SK-N-SH (cell line): ENCODE measurements around the gene EXOC2. TPM values are rescaled to one million over a fixed set of nuclear protein-coding genes. Genes with fewer than 3 reads are reported as not detected.

ENCODE experiments used
- CTCF ChIA-PET: fragments of 300-600, 350-600 bp; formaldehyde crosslinking; extraction: SDS; loops from one replicate; lab custom pipeline; 2021; lab: Yijun Ruan, JAX
- POLR2A ChIA-PET: fragments of 350-600 bp; sonication (Branson Sonifier 250); formaldehyde crosslinking; extraction: SDS; loops from one replicate; lab custom pipeline; 2020; ENCODE audit warnings: antibody characterized with exemption, inconsistent platforms; lab: Yijun Ruan, JAX
- DNase-seq: peaks from one replicate; pipeline ENCODE4 v3.0.0; 2012
- H2AFZ ChIP-seq: fragments of 200-600 bp; sonication (generic); 2 replicates; pipeline ENCODE4 v1.8.1; 2016; ENCODE audit warnings: antibody characterized with exemption, mild to moderate bottlenecking, low read depth
- H3F3A ChIP-seq: fragments of 200-600 bp; sonication (generic); replicated peaks from 2 replicates; pipeline ENCODE3; 2016; ENCODE audit warnings: antibody characterized with exemption, mild to moderate bottlenecking; ENCODE audit not compliant: insufficient read depth
- H3K27ac ChIP-seq, 2 experiments: fragments of 200-500 bp in 1 of 2; fragments of 200-600 bp in 1 of 2; sonication (Bioruptor generic) in 1 of 2; sonication (generic), shearing (Covaris generic) in 1 of 2; 2 replicates each; pipeline versions ENCODE4 v1.5.1 to v1.6.1; 2014 to 2016; ENCODE audit warnings: low read depth in 2 of 2, inconsistent platforms in 1 of 2, low read length in 1 of 2, mild to moderate bottlenecking in 1 of 2, mixed read lengths in 1 of 2
- H3K27me3 ChIP-seq: fragments of 200-600 bp; sonication (generic), shearing (Covaris generic); 2 replicates; pipeline ENCODE4 v1.6.1; 2016; ENCODE audit warnings: mixed run types; ENCODE audit not compliant: insufficient read depth
- H3K36me3 ChIP-seq, 2 experiments: fragments of 200-500 bp in 1 of 2; fragments of 200-600 bp in 1 of 2; sonication (Bioruptor generic) in 1 of 2; sonication (generic) in 1 of 2; replicated peaks in 1 of 2; 2 replicates each; pipeline versions ENCODE3 to v1.5.1; 2014 to 2016; ENCODE audit warnings: low read length in 1 of 2, mild to moderate bottlenecking in 1 of 2; ENCODE audit not compliant: insufficient read depth in 2 of 2, control insufficient read depth in 1 of 2
- H3K4me1 ChIP-seq, 2 experiments: fragments of 200-500 bp in 1 of 2; fragments of 200-600 bp in 1 of 2; sonication (Bioruptor generic) in 1 of 2; sonication (generic), shearing (Covaris generic) in 1 of 2; 2 replicates each; pipeline versions ENCODE4 v1.5.1 to v1.6.1; 2014 to 2016; ENCODE audit warnings: low read depth in 1 of 2, low read length in 1 of 2, mixed run types in 1 of 2; ENCODE audit not compliant: insufficient read depth in 2 of 2, control insufficient read depth in 1 of 2
- H3K4me2 ChIP-seq: fragments of 200-600 bp; sonication (generic), shearing (Covaris generic); 2 replicates; pipeline ENCODE4 v1.6.1; 2017; ENCODE audit warnings: mixed run types
- H3K4me3 ChIP-seq, 2 experiments: fragments of 200-500 bp in 1 of 2; fragments of 200-600 bp in 1 of 2; sonication (Bioruptor generic) in 1 of 2; sonication (generic), shearing (Covaris generic) in 1 of 2; 2 replicates each; pipeline versions ENCODE4 v1.5.1 to v1.8.1; 2014 to 2016; ENCODE audit warnings: low read depth in 2 of 2, inconsistent platforms in 1 of 2, low read length in 1 of 2, mild to moderate bottlenecking in 1 of 2, mixed read lengths in 1 of 2, moderate library complexity in 1 of 2
- H3K79me2 ChIP-seq: fragments of 200-600 bp; sonication (generic); 2 replicates; pipeline ENCODE4 v1.8.1; 2017; ENCODE audit warnings: mild to moderate bottlenecking; ENCODE audit not compliant: insufficient read depth
- H3K9ac ChIP-seq: fragments of 200-600 bp; sonication (generic); 2 replicates; pipeline ENCODE4 v1.6.1; 2017; ENCODE audit warnings: mixed run types
- H3K9me2 ChIP-seq: fragments of 200-600 bp; sonication (generic); 2 replicates; pipeline ENCODE4 v1.6.1; 2017; ENCODE audit warnings: mixed run types
- H3K9me3 ChIP-seq: fragments of 200-600 bp; sonication (generic); 2 replicates; pipeline ENCODE4 v1.6.1; 2017; ENCODE audit warnings: mixed run types, mild to moderate bottlenecking, moderate library complexity
- H4K20me1 ChIP-seq: fragments of 200-600 bp; sonication (generic); 2 replicates; pipeline ENCODE4 v1.6.1; 2017; ENCODE audit warnings: mild to moderate bottlenecking, mixed run types; ENCODE audit not compliant: insufficient read depth
- CHD2 ChIP-seq: fragments of 150-350 bp; IDR thresholded peaks from 2 replicates; pipeline ENCODE4 v1.6.1; 2018; ENCODE audit warnings: low read length; ENCODE audit not compliant: partially characterized antibody
- ELF1 ChIP-seq: IDR thresholded peaks from 2 replicates; pipeline ENCODE4 v1.4.0; 2012
- FOXJ3 ChIP-seq: sonication (generic); formaldehyde crosslinking; IDR thresholded peaks from 2 replicates; pipeline ENCODE4 v1.5.1; 2020; ENCODE audit warnings: mild to moderate bottlenecking, missing genetic modification reagents
- FOXM1 ChIP-seq: IDR thresholded peaks from 2 replicates; pipeline ENCODE4 v1.4.0; 2012; ENCODE audit warnings: low read depth, mild to moderate bottlenecking
- MEF2A ChIP-seq: IDR thresholded peaks from 2 replicates; pipeline ENCODE4 v1.4.0; 2012; ENCODE audit warnings: low read depth, borderline replicate concordance
- MXI1 ChIP-seq: IDR thresholded peaks from 2 replicates; pipeline ENCODE4 v1.6.1; 2012; ENCODE audit warnings: mild to moderate bottlenecking, low read depth, low read length, improper control_type of control experiment
- NFIC ChIP-seq: IDR thresholded peaks from 2 replicates; pipeline ENCODE4 v1.4.0; 2012; ENCODE audit warnings: borderline replicate concordance
- NRF1 ChIP-seq: IDR thresholded peaks from 2 replicates; pipeline ENCODE4 v1.6.1; 2012; ENCODE audit warnings: low read depth, mild to moderate bottlenecking, low read length
- POLR2AphosphoS5 ChIP-seq: IDR thresholded peaks from 2 replicates; pipeline ENCODE4 v1.6.1; 2012; ENCODE audit warnings: low read depth, low read length
- SIN3A ChIP-seq: IDR thresholded peaks from 2 replicates; pipeline ENCODE4 v1.6.1; 2012; ENCODE audit warnings: low read depth, mild to moderate bottlenecking, low read length, moderate library complexity, borderline replicate concordance
- TAF1 ChIP-seq: IDR thresholded peaks from 2 replicates; pipeline ENCODE4 v1.6.1; 2012; ENCODE audit warnings: low read depth, mild to moderate bottlenecking, low read length, moderate library complexity, borderline replicate concordance
- WGBS: methylation state at CpG from one replicate; pipeline ENCODE4 v1.1.6; 2017; ENCODE audit warnings: low lambda C conversion rate; 5-methylcytosine and 5-hydroxymethylcytosine counted together
- polyA plus RNA-seq, 3 experiments: library from polyadenylated mRNA; depleted of rRNA; stranded (reverse); fragments of >200 nt; gene quantifications; 2 replicates each; pipeline ENCODE4 v1.2.3, GENCODE V29; 2012
- TF ChIP-seq, protein P1 (sequence below): fragments of 150-350 bp; IDR thresholded peaks from 2 replicates; pipeline ENCODE4 v1.6.1; 2017; ENCODE audit warnings: antibody characterized with exemption, low read length, low read depth, borderline replicate concordance
- TF ChIP-seq, protein P2 (sequence below): IDR thresholded peaks from 2 replicates; pipeline ENCODE4; 2012

Gene EXOC2
- polyA plus RNA-seq, 1 of the 3 experiments (the other 2 are of a cell fraction) = 10.6 TPM

DNA sequence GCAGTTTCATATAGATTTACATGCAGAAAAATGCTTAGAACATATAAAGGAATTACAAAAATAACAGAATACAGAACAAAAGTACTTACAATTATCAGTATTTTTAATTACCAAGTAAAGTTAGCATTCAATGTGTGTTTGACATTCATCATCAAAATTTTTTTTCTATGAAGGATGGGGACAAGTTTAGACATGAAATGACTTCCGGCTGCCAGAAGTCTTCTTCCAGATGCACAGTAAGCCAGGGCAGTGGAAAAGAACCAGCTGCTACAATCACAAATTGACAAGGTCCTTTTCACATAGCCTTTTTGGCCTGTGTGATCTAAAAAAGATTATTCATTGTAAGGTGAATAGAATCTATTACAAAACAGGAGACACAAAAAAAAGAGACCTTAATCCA lies 109.8 kb downstream of the EXOC2 start:
- 68% methylated on average over 1 of the region's 1 CpG for WGBS
- Histone ChIP-seq H3K9ac (no peak overlapping the region), H4K20me1 (no peaks in the 10 kb centered on the region), H3K27ac (peak overlapping the region in 1 of 2 experiments; percentile 28; a peak in 1 of 4 replicates), H3K4me2 (no peak overlapping the region), H3K79me2 (no peaks in the 10 kb centered on the region), H3K4me3 (no peak overlapping the region), H3K9me3 (no peaks in the 10 kb centered on the region), H3F3A (no peaks in the 10 kb centered on the region), H2AFZ (no peak overlapping the region), H3K36me3 (peaks cover 0 to 4% of the 10 kb centered on the region in 2 experiments), H3K9me2 (no peaks in the 10 kb centered on the region), H3K27me3 (no peaks in the 10 kb centered on the region), H3K4me1 (peaks cover 0 to 3% of the 10 kb centered on the region in 2 experiments; a peak in 2 of 4 replicates)
- TF ChIP-seq SIN3A (no peak), FOXM1 (no peak), ELF1 (no peak), TAF1 (no peak), POLR2AphosphoS5 (no peak), NRF1 (no peak), MXI1 (no peak)
- TF ChIP-seq, protein P1, sequence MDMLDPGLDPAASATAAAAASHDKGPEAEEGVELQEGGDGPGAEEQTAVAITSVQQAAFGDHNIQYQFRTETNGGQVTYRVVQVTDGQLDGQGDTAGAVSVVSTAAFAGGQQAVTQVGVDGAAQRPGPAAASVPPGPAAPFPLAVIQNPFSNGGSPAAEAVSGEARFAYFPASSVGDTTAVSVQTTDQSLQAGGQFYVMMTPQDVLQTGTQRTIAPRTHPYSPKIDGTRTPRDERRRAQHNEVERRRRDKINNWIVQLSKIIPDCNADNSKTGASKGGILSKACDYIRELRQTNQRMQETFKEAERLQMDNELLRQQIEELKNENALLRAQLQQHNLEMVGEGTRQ = no peak
- DNase-seq = no peak
- ChIA-PET CTCF (interaction anchor here (0.6 to 3.1 kb wide), 6 partner anchors 8 to 216 kb away, joined by 3 to 25 read pairs (median 4); no protein-coding TSS in a partner anchor), POLR2A (no interaction called here)

DNA sequence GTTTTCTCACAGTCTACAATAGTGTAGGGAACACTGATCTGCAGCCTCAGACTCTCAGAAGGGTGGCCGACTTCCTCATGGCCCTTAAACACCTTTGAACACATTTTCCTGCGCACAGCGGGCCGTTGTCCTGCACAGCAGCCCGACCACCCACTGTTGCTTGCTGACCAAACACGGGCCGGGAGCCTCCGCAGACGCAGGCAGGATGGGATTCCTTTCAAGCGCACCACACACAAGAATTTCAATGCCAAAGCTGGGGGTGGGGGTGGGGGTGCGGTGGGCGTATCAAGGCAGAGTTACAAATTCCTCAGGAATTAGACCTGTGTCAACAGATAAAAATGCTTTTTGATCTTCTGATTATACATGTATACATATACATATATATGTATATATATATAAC lies 110.6 kb downstream of the EXOC2 start:
- Histone ChIP-seq H3K4me3 (no peak overlapping the region), H3K9me2 (no peaks in the 10 kb centered on the region), H3K27ac (no peak overlapping the region), H3K4me2 (no peak overlapping the region), H3K27me3 (no peaks in the 10 kb centered on the region), H3K9me3 (no peaks in the 10 kb centered on the region), H3F3A (no peaks in the 10 kb centered on the region), H4K20me1 (no peaks in the 10 kb centered on the region), H2AFZ (no peak overlapping the region), H3K9ac (no peak overlapping the region), H3K4me1 (peaks cover 0 to 3% of the 10 kb centered on the region in 2 experiments; a peak in 2 of 4 replicates), H3K36me3 (peaks cover 0 to 4% of the 10 kb centered on the region in 2 experiments), H3K79me2 (no peaks in the 10 kb centered on the region)
- TF ChIP-seq NRF1 = no peak
- TF ChIP-seq MEF2A = no peak
- TF ChIP-seq, protein P2, sequence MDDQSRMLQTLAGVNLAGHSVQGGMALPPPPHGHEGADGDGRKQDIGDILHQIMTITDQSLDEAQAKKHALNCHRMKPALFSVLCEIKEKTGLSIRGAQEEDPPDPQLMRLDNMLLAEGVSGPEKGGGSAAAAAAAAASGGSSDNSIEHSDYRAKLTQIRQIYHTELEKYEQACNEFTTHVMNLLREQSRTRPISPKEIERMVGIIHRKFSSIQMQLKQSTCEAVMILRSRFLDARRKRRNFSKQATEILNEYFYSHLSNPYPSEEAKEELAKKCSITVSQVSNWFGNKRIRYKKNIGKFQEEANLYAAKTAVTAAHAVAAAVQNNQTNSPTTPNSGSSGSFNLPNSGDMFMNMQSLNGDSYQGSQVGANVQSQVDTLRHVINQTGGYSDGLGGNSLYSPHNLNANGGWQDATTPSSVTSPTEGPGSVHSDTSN = no peak
- TF ChIP-seq FOXJ3 (CRISPR knock-in tag) = no peak
- no peak for TF ChIP-seq MXI1
- no peak for TF ChIP-seq NFIC
- TF ChIP-seq CHD2 = no peak
- DNase-seq = no peak
- 89% methylated on average over 7 of the region's 12 CpGs for WGBS
- POLR2A ChIA-PET = no interaction called here
- CTCF ChIA-PET = interaction anchor here (1.2 to 3.1 kb wide), 3 partner anchors 9 to 140 kb away, joined by 3 to 25 read pairs (median 4); no protein-coding TSS in a partner anchor
